ENCODE data around the gene VAPB. TPM values are rescaled to one million over a fixed set of nuclear protein-coding genes. Genes with fewer than 3 reads are reported as not detected.

VAPB gene
- total RNA-seq, 1 experiment from 2014 or later: 65.1 TPM

DNA sequence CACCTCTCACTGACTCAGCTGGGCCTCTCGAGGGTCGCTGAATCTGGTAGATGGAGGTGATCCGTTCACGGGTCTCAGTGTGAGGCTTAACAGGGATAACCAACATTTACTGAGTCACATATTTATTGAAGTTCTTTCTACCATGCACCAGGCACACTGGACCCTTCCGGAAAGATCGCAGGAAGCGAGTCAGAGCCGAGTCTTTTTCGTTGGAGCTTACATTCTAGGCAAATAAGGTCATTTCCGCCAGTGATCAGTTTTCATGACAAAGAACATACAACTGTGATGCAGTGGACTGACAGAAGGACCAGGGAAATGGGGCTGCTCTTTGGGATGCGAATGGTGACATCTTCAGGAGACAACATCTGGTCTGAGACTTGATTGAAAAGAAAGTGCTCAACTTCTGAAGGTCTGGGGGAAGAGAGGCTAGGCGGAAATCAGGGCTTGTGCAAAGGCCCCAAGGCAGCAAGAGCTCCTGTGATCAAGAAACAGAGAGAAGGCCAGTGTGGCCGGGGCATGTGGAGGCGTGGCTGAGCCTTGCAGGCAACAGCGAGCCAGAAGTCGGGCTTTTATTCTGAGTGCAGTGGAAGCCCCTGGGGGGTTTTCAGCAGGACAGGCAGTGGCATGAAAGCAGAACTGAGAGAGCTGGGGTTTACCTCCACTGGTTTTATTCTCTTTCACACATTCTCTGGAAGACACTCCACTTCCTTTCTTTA lies 69.5 kb downstream of the VAPB start:
- Histone ChIP-seq H3K4me1 (ENCODE audit: insufficient read depth, low read length) (no peaks in the 10 kb centered on the region), H3K23ac (ENCODE audit: insufficient read length, low read depth, low read length) (no peak overlapping the region), H3K9me3 (ENCODE audit: control insufficient read depth, low read depth, low read length) (no peaks in the 10 kb centered on the region), H3K14ac (ENCODE audit: insufficient read depth, low read length) (no peak overlapping the region), H3K9ac (ENCODE audit: extremely low read depth, insufficient read length, low read length) (no peak overlapping the region), H2AFZ (ENCODE audit: low read length) (no peak overlapping the region), H2BK5ac (ENCODE audit: insufficient read length, low read length) (no peak overlapping the region), H3K23me2 (ENCODE audit: insufficient read length, low read depth, low read length, poor library complexity, severe bottlenecking) (no peaks in the 10 kb centered on the region), H3T11ph (ENCODE audit: low read length) (no peak overlapping the region), H2BK12ac (ENCODE audit: insufficient read length, low read depth, low read length) (no peak overlapping the region), H3K56ac (ENCODE audit: insufficient read length, low read depth, low read length) (no peak overlapping the region), H4K20me1 (ENCODE audit: control insufficient read depth, insufficient read depth, insufficient read length) (no peaks in the 10 kb centered on the region), H2BK20ac (ENCODE audit: low read depth, low read length, poor library complexity, severe bottlenecking) (no peak overlapping the region), H2AK5ac (ENCODE audit: insufficient read length, low read length) (no peak overlapping the region), H3K4ac (ENCODE audit: low read depth, low read length) (no peak overlapping the region), H2BK120ac (ENCODE audit: low read depth, low read length, poor library complexity, severe bottlenecking) (no peak overlapping the region), H4K91ac (ENCODE audit: insufficient read length, low read depth, low read length) (no peak overlapping the region), H3K79me2 (ENCODE audit: insufficient read depth, low read length) (no peaks in the 10 kb centered on the region), H3K79me1 (ENCODE audit: insufficient read depth, low read depth, low read length, poor library complexity, severe bottlenecking) (no peaks in the 10 kb centered on the region), H3K4me2 (ENCODE audit: insufficient read depth, insufficient read length, low read length) (no peak overlapping the region), H2BK15ac (ENCODE audit: low read depth, low read length) (no peak overlapping the region), H4K5ac (ENCODE audit: insufficient read length, low read depth, low read length) (no peak overlapping the region), H3K27ac (ENCODE audit: insufficient read length, low read depth, low read length) (no peak overlapping the region), H3K27me3 (ENCODE audit: insufficient read depth, low read length) (no peaks in the 10 kb centered on the region), H3K18ac (ENCODE audit: insufficient read length, low read depth, low read length) (no peak overlapping the region), H4K8ac (replicated peaks; ENCODE audit: insufficient read length, low read depth, low read length) (no peak overlapping the region)
- Mint-ChIP-seq H3K4me3 (no peak overlapping the region), H3K36me3 (ENCODE audit: insufficient read depth in 1 of 3, low read depth in 3 of 3) (peaks cover 7 to 18% (median 7%) of the 10 kb centered on the region in 3 experiments; a peak in 4 of 7 replicates), H3K4me1 (peaks cover 15 to 24% of the 10 kb centered on the region in 2 experiments), H3K27me3 (ENCODE audit: low read depth) (no peaks in the 10 kb centered on the region), H3K27ac (peak overlapping the region in 2 of 3 experiments; percentile 31 to 41; a peak in 3 of 7 replicates), H3K9me3 (peaks cover 5 to 6% of the 10 kb centered on the region in 2 experiments; a peak in 4 of 5 replicates)
- no peak for TF ChIP-seq CTCF (conservative IDR thresholded peaks at IDR 0.05)
- no peak for DNase-seq
- no CpG with 5 or more reads among the region's 16 CpGs for WGBS (ENCODE audit: extremely low coverage, insufficient read length, low lambda C conversion rate)
